IMR-90 (cell line): Measurements from ENCODE around the gene ZNF503. TPM values are rescaled to one million over a fixed set of nuclear protein-coding genes. Genes with fewer than 3 reads are reported as not detected.

Source experiments
- ATAC-seq: fragments of 200-7000 bp; cut with Tn5 transposase; 2 replicates; pipeline ENCODE4 v1.9.1; 2020; ENCODE audit warnings: low read depth, mild to moderate bottlenecking, moderate library complexity
- BruUV-seq: library from RNA; stranded (reverse); fragments of 400-500 nt; replicated peaks from 2 replicates; lab custom pipeline; 2021; lab: Mats Ljungman, UMichigan
- CTCF ChIA-PET: fragments of 300-600 bp; formaldehyde crosslinking; extraction: SDS; loops from one replicate; lab custom pipeline; 2021; ENCODE audit warnings: antibody characterized with exemption; lab: Yijun Ruan, JAX
- POLR2A ChIA-PET: fragments of 300-600 bp; sonication (Branson Sonifier 250); formaldehyde crosslinking; loops from one replicate; lab custom pipeline; 2022; ENCODE audit warnings: antibody characterized with exemption; ENCODE audit not compliant: unreplicated experiment; lab: Charles Lee
- DNase-seq: peaks from one replicate; pipeline ENCODE4 v3.0.0; 2013
- H2AFZ ChIP-seq: replicated peaks from 2 replicates; pipeline ENCODE3; 2013; ENCODE audit warnings: low read length, mild to moderate bottlenecking; ENCODE audit not compliant: poor library complexity
- H2AK5ac ChIP-seq: 2 replicates; pipeline ENCODE4 v1.6.1; 2013; ENCODE audit warnings: low read depth, low read length, inconsistent platforms
- H2AK9ac ChIP-seq: replicated peaks from 2 replicates; pipeline ENCODE3; 2013; ENCODE audit warnings: mild to moderate bottlenecking, low read depth, low read length, moderate library complexity; ENCODE audit not compliant: poor library complexity
- H2BK120ac ChIP-seq: 2 replicates; pipeline ENCODE4 v1.6.1; 2013; ENCODE audit warnings: low read depth, low read length, inconsistent platforms
- H2BK15ac ChIP-seq: 3 replicates; pipeline ENCODE4 v1.6.1; 2013; ENCODE audit warnings: low read depth, low read length, inconsistent platforms
- H2BK20ac ChIP-seq: 2 replicates; pipeline ENCODE4 v1.6.1; 2013; ENCODE audit warnings: low read depth, mild to moderate bottlenecking, inconsistent platforms, low read length, moderate library complexity
- H2BK5ac ChIP-seq: 2 replicates; pipeline ENCODE4 v1.6.1; 2013; ENCODE audit warnings: mild to moderate bottlenecking, low read depth, low read length, inconsistent platforms; ENCODE audit not compliant: poor library complexity, severe bottlenecking
- H3K14ac ChIP-seq: replicated peaks from 2 replicates; pipeline ENCODE4 v1.6.1; 2013; ENCODE audit warnings: low read depth, low read length, inconsistent platforms
- H3K18ac ChIP-seq: 2 replicates; pipeline ENCODE4 v1.6.1; 2013; ENCODE audit warnings: low read depth, low read length, control low read depth
- H3K23ac ChIP-seq: 2 replicates; pipeline ENCODE4 v1.6.1; 2013; ENCODE audit warnings: low read depth, low read length, inconsistent platforms
- H3K27ac ChIP-seq: 2 replicates; pipeline ENCODE4 v1.5.1; 2013; ENCODE audit warnings: mild to moderate bottlenecking, control low read depth, low read length; ENCODE audit not compliant: insufficient read depth
- H3K27me3 ChIP-seq: 2 replicates; pipeline ENCODE4 v1.6.1; 2013; ENCODE audit warnings: low read length; ENCODE audit not compliant: control insufficient read depth, insufficient read depth
- H3K36me3 ChIP-seq: 2 replicates; pipeline ENCODE4 v1.6.1; 2013; ENCODE audit warnings: low read length, mixed read lengths; ENCODE audit not compliant: control insufficient read depth, insufficient read depth
- H3K4ac ChIP-seq: 2 replicates; pipeline ENCODE4 v1.6.1; 2013; ENCODE audit warnings: low read depth, low read length, inconsistent platforms
- H3K4me1 ChIP-seq: 2 replicates; pipeline ENCODE4 v1.6.1; 2013; ENCODE audit warnings: low read length, mixed read lengths; ENCODE audit not compliant: control insufficient read depth, insufficient read depth
- H3K4me2 ChIP-seq: 2 replicates; pipeline ENCODE4 v1.6.1; 2013; ENCODE audit warnings: low read depth, mild to moderate bottlenecking, control low read depth, low read length, moderate library complexity
- H3K4me3 ChIP-seq: 2 replicates; pipeline ENCODE4 v1.5.1; 2013; ENCODE audit warnings: low read depth, mild to moderate bottlenecking, control low read depth, low read length, moderate library complexity; ENCODE audit not compliant: insufficient read depth
- H3K56ac ChIP-seq: 2 replicates; pipeline ENCODE4 v1.6.1; 2013; ENCODE audit warnings: low read length, inconsistent platforms; ENCODE audit not compliant: insufficient read depth; ENCODE audit errors: extremely low read depth
- H3K79me1 ChIP-seq, 2 experiments: 2 replicates each; pipeline ENCODE4 v1.6.1; 2013; ENCODE audit warnings: low read length in 2 of 2, inconsistent platforms in 1 of 2, low read depth in 1 of 2
- H3K9ac ChIP-seq: 2 replicates; pipeline ENCODE4 v1.6.1; 2013; ENCODE audit warnings: low read depth, low read length, control low read depth
- H3K9me1 ChIP-seq: 2 replicates; pipeline ENCODE4 v1.6.1; 2013; ENCODE audit warnings: low read length, inconsistent platforms; ENCODE audit not compliant: insufficient read depth
- H3K9me3 ChIP-seq: 2 replicates; pipeline ENCODE4 v1.6.1; 2013; ENCODE audit warnings: low read length; ENCODE audit not compliant: control insufficient read depth, insufficient read depth
- H4K20me1 ChIP-seq: 2 replicates; pipeline ENCODE4 v1.6.1; 2013; ENCODE audit warnings: low read length, inconsistent platforms; ENCODE audit not compliant: insufficient read depth
- H4K5ac ChIP-seq: 2 replicates; pipeline ENCODE4 v1.6.1; 2013; ENCODE audit warnings: mild to moderate bottlenecking, low read depth, low read length, control low read depth
- H4K8ac ChIP-seq, 2 experiments: 2 replicates each; pipeline ENCODE4 v1.6.1; 2013; ENCODE audit warnings: low read depth in 2 of 2, low read length in 2 of 2, control low read depth in 1 of 2, inconsistent platforms in 1 of 2
- H4K91ac ChIP-seq: 2 replicates; pipeline ENCODE4 v1.6.1; 2013; ENCODE audit warnings: low read depth, low read length, inconsistent platforms; ENCODE audit not compliant: insufficient read depth
- FOS ChIP-seq: fragments of 150-350 bp; IDR thresholded peaks from 2 replicates; pipeline ENCODE4 v1.6.1; 2016; ENCODE audit warnings: low read depth, low read length
- MAZ ChIP-seq: IDR thresholded peaks from 2 replicates; pipeline ENCODE4 v1.6.1; 2012; ENCODE audit warnings: low read depth, mild to moderate bottlenecking, low read length, improper control_type of control experiment, moderate library complexity, borderline replicate concordance
- RAD21 ChIP-seq: IDR thresholded peaks from 2 replicates; pipeline ENCODE4 v1.6.1; 2012; ENCODE audit warnings: low read length, improper control_type of control experiment
- SMC3 ChIP-seq: fragments of 150-350 bp; IDR thresholded peaks from 2 replicates; pipeline ENCODE4 v1.6.1; 2016; ENCODE audit warnings: low read depth, mild to moderate bottlenecking, antibody characterized with exemption, low read length, moderate library complexity
- WGBS, 2 experiments: methylation state at CpG; one replicate each; pipeline versions ENCODE4 v1.1.5 to v1.1.7; 2013; ENCODE audit warnings: missing lambda C conversion rate in 2 of 2; ENCODE audit not compliant: insufficient read length in 1 of 2; ENCODE audit errors: extremely low coverage in 2 of 2; 5-methylcytosine and 5-hydroxymethylcytosine counted together
- dilution Hi-C: fragments of 300-500 bp; cut with HindIII; formaldehyde crosslinking; loops from one replicate; pipeline ENCODE4 v1.14.3; 2018; ENCODE audit warnings: low sequenced_read_pairs; ENCODE audit not compliant: unreplicated experiment
- in situ Hi-C: fragments of 300-500 bp; cut with MboI; formaldehyde crosslinking; loops from 3 replicates; pipeline ENCODE4 v1.14.3; 2019; ENCODE audit warnings: low sequenced_read_pairs, inconsistent platforms, mixed read lengths
- intact Hi-C: fragments of 100-400 bp; cut with micrococcal nuclease; formaldehyde crosslinking; loops from 2 replicates; pipeline ENCODE4 v1.10.0; 2022
- polyA plus RNA-seq, 3 experiments: library from polyadenylated mRNA; depleted of rRNA; stranded (reverse); fragments of >200 nt; gene quantifications; 2 replicates each; pipeline ENCODE4 v1.2.3, GENCODE V29; 2012; ENCODE audit warnings: low replicate concordance in 1 of 3
- total RNA-seq: library from RNA; depleted of rRNA; stranded (reverse); fragments of >200 nt; gene quantifications from 2 replicates; pipeline ENCODE4 v1.2.3, GENCODE V29; 2012

The ZNF503 gene
- total and polyA plus RNA-seq, 2 of the 4 experiments (the other 2 are of a cell fraction) = 0.36 to 5.8 TPM

- no peak overlapping the region for H3K18ac ChIP-seq
- H4K8ac ChIP-seq = no peak overlapping the region
- no peak overlapping the region for H3K4me3 ChIP-seq
- dilution Hi-C loops = no loop called here
- no peak overlapping the region for H3K56ac ChIP-seq
- peaks cover 2% of the 10 kb centered on the region for H3K9me1 ChIP-seq
- no TSS peak for BruUV-seq
- CTCF ChIA-PET = interaction anchor here (0.6 to 0.7 kb wide), 4 partner anchors 10 to 1527 kb away, joined by 3 to 6 read pairs (median 4); no protein-coding TSS in a partner anchor
- H3K27me3 ChIP-seq = no peaks in the 10 kb centered on the region
- no peaks in the 10 kb centered on the region; the same call in 1 of the 2 replicates for H3K36me3 ChIP-seq
- H4K20me1 ChIP-seq = no peaks in the 10 kb centered on the region
- in situ Hi-C loops = no loop called here
- no peak for DNase-seq
- H2BK5ac ChIP-seq = no peak overlapping the region
- POLR2A ChIA-PET = no interaction called here
- no peak overlapping the region for H3K4ac ChIP-seq
- no peak overlapping the region for H3K23ac ChIP-seq
- H4K5ac ChIP-seq = no peak overlapping the region
- no peak overlapping the region for H3K27ac ChIP-seq
- 100% methylated on average over 1 of the region's 3 CpGs; no CpG with 5 or more reads in 1 of the 2 experiments for WGBS, 2 experiments
- no peaks in the 10 kb centered on the region for H3K79me1 ChIP-seq
- peaks cover 10% of the 10 kb centered on the region for H3K9me3 ChIP-seq
- H3K4me1 ChIP-seq = peaks cover 6% of the 10 kb centered on the region; the same call in 1 of the 2 replicates
- H2BK120ac ChIP-seq = no peak overlapping the region
- H2BK15ac ChIP-seq = no peak overlapping the region
- no peak overlapping the region for H2AFZ ChIP-seq
- H4K91ac ChIP-seq = no peak overlapping the region
- intact Hi-C loops = no loop called here
- H3K9ac ChIP-seq = no peak overlapping the region
- H2AK9ac ChIP-seq = no peak overlapping the region
- ATAC-seq = no peak
- TF ChIP-seq RAD21 (no peak), MAZ (no peak), SMC3 (no peak), FOS (no peak)
- H2AK5ac ChIP-seq = no peak overlapping the region
- H2BK20ac ChIP-seq = no peak overlapping the region
- no peak overlapping the region for H3K14ac ChIP-seq
- H3K4me2 ChIP-seq = no peak overlapping the region
Measured at GRCh38 chr10:75386128-75386527, 15.4 kb downstream of the ZNF503 start.
